HepG2 (cell line): Measurements from ENCODE around the gene MAP2K6. TPM values are rescaled to one million over a fixed set of nuclear protein-coding genes. Genes with fewer than 3 reads are reported as not detected.
A peak's percentile ranks its signal among the peaks of the same experiment; 100 is the strongest.

Source experiments
- ADNP ChIP-seq: sonication (generic); formaldehyde crosslinking; IDR thresholded peaks from 2 replicates; pipeline ENCODE4 v1.4.0; 2020; ENCODE audit warnings: missing genetic modification reagents
- ATAD3A ChIP-seq: sonication (generic); formaldehyde crosslinking; IDR thresholded peaks from 2 replicates; pipeline ENCODE4 v1.4.0; 2020; ENCODE audit warnings: missing genetic modification reagents
- E2F5 ChIP-seq: sonication (generic); formaldehyde crosslinking; conservative IDR thresholded peaks from 2 replicates; pipeline ENCODE4 v1.4.0; 2020; ENCODE audit warnings: missing genetic modification reagents
- FOXM1 ChIP-seq: sonication (generic); formaldehyde crosslinking; IDR thresholded peaks from 2 replicates; pipeline ENCODE4 v1.5.0; 2020; ENCODE audit warnings: missing genetic modification reagents
- REL ChIP-seq: sonication (generic); formaldehyde crosslinking; conservative IDR thresholded peaks from 2 replicates; pipeline ENCODE4 v1.8.0; 2022; ENCODE audit warnings: mild to moderate bottlenecking, missing genetic modification reagents, moderate library complexity
- SP5 ChIP-seq: IDR thresholded peaks from 2 replicates; pipeline ENCODE4 v1.6.1; 2016; ENCODE audit warnings: low read depth, borderline replicate concordance
- ZBTB20 ChIP-seq: sonication (generic); formaldehyde crosslinking; IDR thresholded peaks from 2 replicates; pipeline ENCODE4 v1.8.1; 2023; ENCODE audit warnings: missing genetic modification reagents, low read depth, mild to moderate bottlenecking, borderline replicate concordance
- ZNF205 ChIP-seq: IDR thresholded peaks from 2 replicates; pipeline ENCODE4 v1.6.1; 2018; ENCODE audit warnings: missing biosample characterization, missing genetic modification reagents
- ZNF3 ChIP-seq: IDR thresholded peaks from 2 replicates; pipeline ENCODE4 v1.7.0; 2017; ENCODE audit warnings: inconsistent platforms
- ZNF576 ChIP-seq: sonication (generic); formaldehyde crosslinking; IDR thresholded peaks from 2 replicates; pipeline ENCODE4 v1.4.0; 2020; ENCODE audit warnings: mild to moderate bottlenecking, missing genetic modification reagents
- ZNF674 ChIP-seq: sonication (generic); formaldehyde crosslinking; IDR thresholded peaks from 2 replicates; pipeline ENCODE4 v1.5.0; 2020; ENCODE audit warnings: low read depth, mild to moderate bottlenecking, missing genetic modification reagents
- ZSCAN12 ChIP-seq: sonication (generic); formaldehyde crosslinking; IDR thresholded peaks from 2 replicates; pipeline ENCODE4 v1.9.0; 2021; ENCODE audit warnings: mild to moderate bottlenecking, missing genetic modification reagents
- ZSCAN31 ChIP-seq: sonication (generic); formaldehyde crosslinking; IDR thresholded peaks from 2 replicates; pipeline ENCODE4 v1.5.0; 2020; ENCODE audit warnings: low read depth, mild to moderate bottlenecking, missing genetic modification reagents
- polyA plus RNA-seq, 8 experiments: library from polyadenylated mRNA; depleted of rRNA in 3 of 8; stranded (reverse) in 7 of 8; unstranded in 1 of 8; fragments of >200 nt; fragmentation: Illumina TruSeq in 4 of 8; extraction: Trizol in 4 of 8; gene quantifications; 2 replicates each; pipeline versions ENCODE4 v1.2.1 to v1.2.3, GENCODE V29; 2011 to 2016; ENCODE audit warnings: low read depth in 4 of 8, missing spikeins in 1 of 8, mixed read lengths in 1 of 8; ENCODE audit not compliant: insufficient read depth in 1 of 8
- total RNA-seq, 5 experiments: library from RNA; depleted of rRNA; stranded (reverse); fragments of >200 nt; fragmentation: Illumina TruSeq; extraction: Trizol; gene quantifications; 2 replicates each; pipeline ENCODE4 v1.2.3, GENCODE V29; 2016; ENCODE audit warnings: low read depth in 1 of 5
- TF ChIP-seq, protein P1 (sequence below): sonication (generic); formaldehyde crosslinking; IDR thresholded peaks from 2 replicates; pipeline ENCODE4 v1.8.1; 2023; ENCODE audit warnings: missing genetic modification reagents, inconsistent platforms, borderline replicate concordance
- TF ChIP-seq, protein P2 (sequence below): sonication (generic); formaldehyde crosslinking; IDR thresholded peaks from 2 replicates; pipeline ENCODE4 v1.4.0; 2020; ENCODE audit warnings: low read depth, mild to moderate bottlenecking, missing genetic modification reagents
- TF ChIP-seq, protein P3 (sequence below): fragments of 450-650 bp; IDR thresholded peaks from 2 replicates; pipeline ENCODE4 v1.6.1; 2017
- TF ChIP-seq, protein P4 (sequence below), 2 experiments: sonication (generic) in 1 of 2; formaldehyde crosslinking in 1 of 2; IDR thresholded peaks; 2 replicates each; pipeline versions ENCODE4 v1.6.1 to v1.9.0; 2014 to 2022; ENCODE audit warnings: antibody characterized with exemption in 1 of 2, borderline replicate concordance in 1 of 2, inconsistent platforms in 1 of 2, low read depth in 1 of 2, missing genetic modification reagents in 1 of 2

Gene MAP2K6
- total and polyA plus RNA-seq, 2 of the 13 experiments (the other 11 are each of a cell fraction or from before 2014, with no cell fraction given): 5.1 to 33.6 TPM

- TF ChIP-seq, protein P1, sequence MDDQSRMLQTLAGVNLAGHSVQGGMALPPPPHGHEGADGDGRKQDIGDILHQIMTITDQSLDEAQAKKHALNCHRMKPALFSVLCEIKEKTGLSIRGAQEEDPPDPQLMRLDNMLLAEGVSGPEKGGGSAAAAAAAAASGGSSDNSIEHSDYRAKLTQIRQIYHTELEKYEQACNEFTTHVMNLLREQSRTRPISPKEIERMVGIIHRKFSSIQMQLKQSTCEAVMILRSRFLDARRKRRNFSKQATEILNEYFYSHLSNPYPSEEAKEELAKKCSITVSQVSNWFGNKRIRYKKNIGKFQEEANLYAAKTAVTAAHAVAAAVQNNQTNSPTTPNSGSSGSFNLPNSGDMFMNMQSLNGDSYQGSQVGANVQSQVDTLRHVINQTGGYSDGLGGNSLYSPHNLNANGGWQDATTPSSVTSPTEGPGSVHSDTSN (CRISPR knock-in tag): no peak
- TF ChIP-seq ADNP (no peak), ZNF205 (CRISPR knock-in tag) (peak; percentile 62; the same call in 1 of the 2 replicates), ZNF576 (CRISPR knock-in tag) (0 out of 2 replicates have a peak, but pooled peaks have one; percentile 9), ZNF674 (CRISPR knock-in tag) (no peak), FOXM1 (no peak), ATAD3A (CRISPR knock-in tag) (no peak), REL (no peak), SP5 (no peak), ZBTB20 (0 out of 2 replicates have a peak, but pooled peaks have one; percentile 11), E2F5 (CRISPR knock-in tag) (no peak), ZSCAN12 (CRISPR knock-in tag) (no peak), ZSCAN31 (CRISPR knock-in tag) (peak; percentile 75), ZNF3 (CRISPR knock-in tag) (0 out of 2 replicates have a peak, but pooled peaks have one; percentile 17)
- TF ChIP-seq, protein P2, sequence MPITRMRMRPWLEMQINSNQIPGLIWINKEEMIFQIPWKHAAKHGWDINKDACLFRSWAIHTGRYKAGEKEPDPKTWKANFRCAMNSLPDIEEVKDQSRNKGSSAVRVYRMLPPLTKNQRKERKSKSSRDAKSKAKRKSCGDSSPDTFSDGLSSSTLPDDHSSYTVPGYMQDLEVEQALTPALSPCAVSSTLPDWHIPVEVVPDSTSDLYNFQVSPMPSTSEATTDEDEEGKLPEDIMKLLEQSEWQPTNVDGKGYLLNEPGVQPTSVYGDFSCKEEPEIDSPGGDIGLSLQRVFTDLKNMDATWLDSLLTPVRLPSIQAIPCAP: no peak
- TF ChIP-seq, protein P3, sequence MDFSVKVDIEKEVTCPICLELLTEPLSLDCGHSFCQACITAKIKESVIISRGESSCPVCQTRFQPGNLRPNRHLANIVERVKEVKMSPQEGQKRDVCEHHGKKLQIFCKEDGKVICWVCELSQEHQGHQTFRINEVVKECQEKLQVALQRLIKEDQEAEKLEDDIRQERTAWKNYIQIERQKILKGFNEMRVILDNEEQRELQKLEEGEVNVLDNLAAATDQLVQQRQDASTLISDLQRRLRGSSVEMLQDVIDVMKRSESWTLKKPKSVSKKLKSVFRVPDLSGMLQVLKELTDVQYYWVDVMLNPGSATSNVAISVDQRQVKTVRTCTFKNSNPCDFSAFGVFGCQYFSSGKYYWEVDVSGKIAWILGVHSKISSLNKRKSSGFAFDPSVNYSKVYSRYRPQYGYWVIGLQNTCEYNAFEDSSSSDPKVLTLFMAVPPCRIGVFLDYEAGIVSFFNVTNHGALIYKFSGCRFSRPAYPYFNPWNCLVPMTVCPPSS: no peak
- TF ChIP-seq, protein P4, sequence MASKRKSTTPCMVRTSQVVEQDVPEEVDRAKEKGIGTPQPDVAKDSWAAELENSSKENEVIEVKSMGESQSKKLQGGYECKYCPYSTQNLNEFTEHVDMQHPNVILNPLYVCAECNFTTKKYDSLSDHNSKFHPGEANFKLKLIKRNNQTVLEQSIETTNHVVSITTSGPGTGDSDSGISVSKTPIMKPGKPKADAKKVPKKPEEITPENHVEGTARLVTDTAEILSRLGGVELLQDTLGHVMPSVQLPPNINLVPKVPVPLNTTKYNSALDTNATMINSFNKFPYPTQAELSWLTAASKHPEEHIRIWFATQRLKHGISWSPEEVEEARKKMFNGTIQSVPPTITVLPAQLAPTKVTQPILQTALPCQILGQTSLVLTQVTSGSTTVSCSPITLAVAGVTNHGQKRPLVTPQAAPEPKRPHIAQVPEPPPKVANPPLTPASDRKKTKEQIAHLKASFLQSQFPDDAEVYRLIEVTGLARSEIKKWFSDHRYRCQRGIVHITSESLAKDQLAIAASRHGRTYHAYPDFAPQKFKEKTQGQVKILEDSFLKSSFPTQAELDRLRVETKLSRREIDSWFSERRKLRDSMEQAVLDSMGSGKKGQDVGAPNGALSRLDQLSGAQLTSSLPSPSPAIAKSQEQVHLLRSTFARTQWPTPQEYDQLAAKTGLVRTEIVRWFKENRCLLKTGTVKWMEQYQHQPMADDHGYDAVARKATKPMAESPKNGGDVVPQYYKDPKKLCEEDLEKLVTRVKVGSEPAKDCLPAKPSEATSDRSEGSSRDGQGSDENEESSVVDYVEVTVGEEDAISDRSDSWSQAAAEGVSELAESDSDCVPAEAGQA (IDR thresholded peaks at IDR 0.05; ENCODE audit: low read depth): no peak
- TF ChIP-seq, protein P4 (CRISPR knock-in tag; IDR thresholded peaks at IDR 0.05; ENCODE audit: borderline replicate concordance): no peak
These were observed at the start of gene MAP2K6 (continued) for GRCh38 chr17:69414408-69415274.
